Left renal cortex interstitium (tissue), 4 donors: ENCODE measurements around the gene E2F1. TPM values are rescaled to one million over a fixed set of nuclear protein-coding genes. Genes with fewer than 3 reads are reported as not detected.

ENCODE experiments used
- DNase-seq, 4 donors: peaks; one replicate each; pipeline ENCODE4 v3.0.0-alpha.2; 2013; ENCODE audit warnings: low read depth in 4 of 4, low spot score in 2 of 4, missing footprints in 1 of 4
- polyA plus RNA-seq, 4 donors: library from polyadenylated mRNA; unstranded; fragments of 120-200 nt; gene quantifications; one replicate each; pipeline ENCODE4 v1.2.1, GENCODE V29; 2013; ENCODE audit not compliant: insufficient read length in 4 of 4

Gene E2F1
- polyA plus RNA-seq, 4 donors, result 10.5 to 16.1 (median 13.7) TPM

- DNase-seq, result no peak
Measured at GRCh38 chr20:33673410-33674293, 12.5 kb downstream of the E2F1 start.

DNA sequence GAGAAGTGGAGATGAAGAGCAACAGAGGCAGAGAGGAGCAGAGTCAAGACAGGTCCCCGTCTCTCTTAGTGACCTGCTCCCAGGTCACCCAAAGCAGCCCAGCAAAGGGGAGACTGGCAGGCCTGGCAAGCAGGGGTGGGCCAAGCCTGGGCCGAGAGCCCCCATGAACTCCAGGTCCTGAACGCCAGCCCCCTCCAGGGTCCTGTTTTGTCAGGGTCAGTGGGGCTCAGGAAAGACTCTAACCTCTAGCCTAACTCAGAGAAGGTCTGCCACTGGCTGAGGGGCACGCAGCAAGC is 13.1 kb downstream of the E2F1 start:
- no peak for DNase-seq

DNA sequence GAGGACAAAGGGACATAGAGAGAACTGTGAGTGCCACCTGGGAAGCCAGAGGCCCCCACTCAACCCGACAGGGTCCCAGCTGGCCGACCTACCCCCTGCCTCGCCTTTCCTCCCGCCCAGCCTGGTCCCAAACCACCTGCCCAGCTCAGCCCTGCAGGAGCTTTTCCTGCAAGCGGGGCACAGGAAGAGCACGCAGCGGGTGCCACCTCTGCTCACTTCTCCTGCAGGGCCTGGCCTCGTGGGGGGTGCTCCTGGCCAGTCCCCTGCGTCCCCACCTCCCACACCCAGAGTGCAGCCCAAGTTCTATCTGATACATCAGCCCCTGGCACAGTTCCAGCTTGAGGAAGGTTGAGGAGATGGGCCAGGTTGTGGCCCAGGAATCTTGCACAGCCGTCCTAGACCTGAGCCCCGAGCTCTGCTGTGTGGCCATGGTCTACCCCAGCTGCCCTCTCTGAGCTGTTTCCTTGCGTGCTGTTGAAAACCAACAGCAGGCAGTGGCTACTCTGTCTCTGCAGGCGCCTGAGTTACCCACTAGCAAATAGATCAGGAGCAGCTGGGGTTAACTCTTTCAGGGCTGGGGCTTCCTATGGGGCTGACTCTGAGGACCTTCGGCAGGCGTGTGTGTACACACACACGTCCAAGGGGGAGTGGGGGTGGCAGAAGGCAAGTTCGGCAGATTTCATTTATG is 13.6 kb downstream of the E2F1 start:
- no peak for DNase-seq

GRCh38 chr20:33671573-33672288 is 14.5 kb downstream of the E2F1 start:
- DNase-seq, result no peak

GRCh38 chr20:33670715-33671499 is 15.3 kb downstream of the E2F1 start:
- DNase-seq, result no peak

DNA sequence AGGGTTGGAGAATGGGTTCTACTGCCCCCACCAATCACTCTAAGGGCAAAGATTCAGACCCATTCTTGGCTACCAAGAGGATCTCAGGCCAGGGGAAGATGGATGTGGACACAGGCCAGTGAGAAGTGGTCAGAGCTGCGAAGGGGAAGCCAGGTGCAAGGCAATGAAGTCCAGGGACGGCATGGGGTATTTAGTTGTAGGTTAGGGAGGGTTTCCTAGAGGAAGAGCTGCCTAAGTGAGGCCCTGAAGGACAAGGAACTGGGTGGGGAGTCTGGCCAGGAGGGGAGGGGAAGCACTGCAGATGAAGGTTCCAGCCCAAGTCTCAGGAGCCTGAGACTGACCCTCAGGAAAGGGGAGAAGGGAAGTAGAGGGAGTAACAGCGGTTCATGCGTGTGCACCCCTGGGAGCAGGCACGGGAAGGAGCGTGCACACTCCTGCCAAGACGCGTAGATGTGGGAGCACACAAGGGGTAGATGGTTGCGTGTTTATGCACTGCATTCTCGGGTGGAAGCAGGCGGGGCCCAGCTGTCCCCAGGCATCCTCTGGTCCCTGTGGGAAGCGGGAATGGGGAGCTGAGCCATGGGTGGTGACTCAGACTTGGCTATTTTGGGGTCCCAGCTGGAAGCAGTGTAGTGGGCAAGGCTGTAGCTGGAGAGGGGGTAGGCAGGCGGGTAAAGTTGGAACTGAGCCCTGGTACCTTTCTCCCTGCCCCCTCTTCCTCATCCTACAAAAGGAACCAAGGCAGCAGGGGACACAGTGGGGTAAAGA is 16.1 kb downstream of the E2F1 start:
- no peak for DNase-seq

- DNase-seq, result no peak
Measured at GRCh38 chr20:33669224-33669623, 17.0 kb downstream of the E2F1 start.

GRCh38 chr20:33668466-33669155 is 17.6 kb downstream of the E2F1 start:
- no peak for DNase-seq

DNA sequence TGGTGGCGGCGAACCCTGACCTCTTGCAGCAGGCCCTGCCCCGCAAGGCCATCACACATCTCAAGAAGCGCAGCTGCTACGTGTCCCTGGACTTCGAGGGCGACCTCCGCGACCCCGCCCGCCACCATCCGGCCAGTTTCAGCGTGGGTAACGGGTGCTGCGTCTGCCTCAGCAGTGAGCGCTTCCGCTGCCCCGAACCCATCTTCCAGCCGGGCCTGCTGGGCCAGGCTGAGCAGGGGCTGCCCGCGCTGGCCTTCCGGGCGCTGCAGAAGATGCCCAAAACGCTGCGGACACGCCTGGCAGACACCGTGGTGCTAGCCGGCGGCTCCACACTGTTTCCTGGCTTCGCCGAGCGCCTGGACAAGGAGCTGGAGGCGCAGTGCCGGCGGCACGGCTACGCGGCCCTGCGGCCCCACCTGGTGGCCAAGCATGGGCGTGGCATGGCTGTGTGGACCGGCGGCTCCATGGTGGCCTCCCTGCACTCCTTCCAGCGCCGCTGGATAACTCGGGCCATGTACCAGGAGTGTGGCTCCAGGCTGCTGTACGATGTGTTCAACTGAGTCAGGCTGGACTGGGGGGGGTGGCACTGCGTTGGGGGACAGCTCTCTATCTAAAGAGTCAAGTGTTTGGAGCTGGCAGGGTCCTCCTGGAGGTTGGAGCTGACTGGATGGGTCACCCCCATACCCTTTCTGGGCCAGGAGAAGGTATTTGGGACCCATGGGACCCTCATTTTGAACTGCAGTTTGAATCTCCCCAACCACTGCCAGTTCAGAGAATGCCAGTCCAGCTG is 18.3 kb downstream of the E2F1 start:
- DNase-seq, result no peak

- DNase-seq, result no peak
Measured at GRCh38 chr20:33667245-33667675, 18.9 kb downstream of the E2F1 start.

GRCh38 chr20:33666293-33667244 is 19.6 kb downstream of the E2F1 start, which contains the start of gene ACTL10:
TSS of gene ACTL10 (plus strand) at chr20:33666943. CDS start at chr20:33667498, 555 bp downstream.
- peak in 3 of 4 donors; percentile 90 to 95 (median 93) for DNase-seq

DNA sequence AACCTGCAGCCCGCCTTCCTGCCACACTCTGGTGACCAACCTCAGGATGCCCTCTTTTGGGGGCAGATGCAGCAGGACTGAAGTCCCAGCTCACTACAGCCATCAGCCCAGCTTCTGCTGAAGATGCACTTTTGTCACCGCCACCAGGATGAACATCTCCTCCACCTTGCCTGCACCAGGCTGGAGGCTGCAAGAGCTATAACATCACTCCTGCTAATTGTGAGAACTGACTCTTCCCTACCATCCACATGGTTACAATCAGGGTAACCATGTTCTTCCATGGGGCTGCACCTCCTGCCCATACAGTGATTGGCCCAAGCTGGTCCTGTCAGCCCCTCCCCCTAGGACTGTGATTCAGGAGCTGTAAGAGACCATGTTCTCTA is 21.4 kb downstream of the E2F1 start:
- DNase-seq, result no peak

GRCh38 chr20:33664085-33664761 is 22.0 kb downstream of the E2F1 start:
- no peak for DNase-seq

GRCh38 chr20:33663161-33664084 is 22.8 kb downstream of the E2F1 start:
- DNase-seq, result no peak

- no peak for DNase-seq
Measured at GRCh38 chr20:33662172-33662571, 24.0 kb downstream of the E2F1 start, which contains the start of gene C20orf144. TSS of gene C20orf144 (plus strand) at chr20:33662327. CDS start at chr20:33662346, 19 bp downstream.

GRCh38 chr20:33660685-33661058 is 25.5 kb downstream of the E2F1 start:
- DNase-seq, result no peak
